GM11168 (cell line): ENCODE results near the gene PTPRC.

Experiments used
- in situ Hi-C: fragments of 300-500 bp; cut with MboI; formaldehyde crosslinking; loops from one replicate; pipeline ENCODE4 v1.12.0; 2022; ENCODE audit warnings: low sequenced_read_pairs; ENCODE audit not compliant: unreplicated experiment

Gene PTPRC

DNA sequence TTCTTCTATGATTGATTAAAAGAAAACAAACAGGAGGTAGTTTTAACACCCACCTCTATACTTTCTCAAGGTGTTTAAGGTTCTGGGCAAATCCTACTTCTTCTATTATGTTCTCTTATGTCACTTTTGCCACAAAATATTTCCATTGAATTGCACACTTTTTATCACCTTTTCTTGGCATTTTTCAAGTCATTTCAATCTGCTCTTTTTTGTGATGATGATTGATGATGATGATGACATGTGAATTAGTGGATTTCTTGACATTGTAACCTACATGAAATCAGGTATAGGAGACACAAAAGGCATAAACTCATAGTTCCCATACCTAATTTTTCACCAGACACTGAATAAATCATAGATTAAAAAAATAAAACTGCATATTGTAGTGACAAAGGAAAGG, 4.1 kb downstream of the PTPRC start:
- in situ Hi-C loops = no loop called here

DNA sequence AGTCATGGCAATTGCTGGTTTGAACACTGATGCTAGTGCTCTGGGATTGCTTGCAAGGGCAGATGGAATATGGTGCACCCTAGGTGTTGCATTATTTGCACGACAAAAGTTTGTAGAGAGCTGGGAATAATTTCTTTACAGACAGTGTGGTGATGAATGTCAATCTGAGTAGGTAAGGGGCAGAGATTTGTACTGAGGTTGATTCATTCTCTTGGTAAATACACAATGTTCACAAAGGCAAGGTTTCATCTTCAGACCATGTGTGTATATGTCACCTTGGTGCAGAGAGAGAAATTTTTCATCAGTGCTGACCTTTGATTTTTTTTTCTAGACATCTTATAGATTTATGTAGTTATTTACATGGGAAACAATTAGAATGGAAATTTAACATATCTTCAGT, 5.0 kb downstream of the PTPRC start:
- in situ Hi-C loops = no loop called here

DNA sequence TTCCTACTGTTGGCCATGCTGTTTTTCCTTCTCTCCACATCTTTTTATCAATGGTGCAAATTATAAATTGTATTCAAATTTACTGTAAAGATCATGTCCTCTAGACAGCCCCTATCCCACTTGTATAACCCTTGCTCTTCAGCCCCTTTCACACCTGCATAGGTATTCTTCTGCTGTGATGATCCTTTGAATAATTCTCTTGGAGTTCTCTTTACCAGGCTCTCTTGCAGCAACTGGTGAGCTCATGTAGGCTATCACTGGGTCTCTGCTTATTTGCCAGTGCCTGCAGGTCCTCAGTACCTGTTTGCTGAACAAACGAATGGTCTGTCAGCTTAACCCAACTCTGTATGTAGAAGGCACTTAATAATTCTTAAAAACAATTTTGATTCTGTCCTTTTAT, 8.2 kb downstream of the PTPRC start:
- in situ Hi-C loops = no loop called here

DNA sequence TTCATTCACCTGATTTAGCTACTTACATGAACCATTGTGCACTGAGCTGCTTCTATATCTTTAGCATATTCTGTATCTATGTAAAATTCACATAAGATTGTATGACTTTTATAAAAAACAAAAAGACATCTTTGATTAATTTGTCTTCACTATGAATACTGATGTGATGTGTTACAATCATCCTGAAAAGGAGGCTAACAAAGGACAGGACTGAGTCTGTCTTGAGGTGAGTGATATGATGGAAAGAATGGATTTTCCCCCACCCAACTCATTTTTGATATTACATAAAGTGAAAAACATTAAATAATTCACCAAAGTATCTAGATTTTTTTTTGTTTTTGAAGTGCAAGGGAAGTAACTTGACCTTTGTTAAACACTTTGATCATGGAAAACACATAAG, 9.8 kb downstream of the PTPRC start:
- in situ Hi-C loops = no loop called here

DNA sequence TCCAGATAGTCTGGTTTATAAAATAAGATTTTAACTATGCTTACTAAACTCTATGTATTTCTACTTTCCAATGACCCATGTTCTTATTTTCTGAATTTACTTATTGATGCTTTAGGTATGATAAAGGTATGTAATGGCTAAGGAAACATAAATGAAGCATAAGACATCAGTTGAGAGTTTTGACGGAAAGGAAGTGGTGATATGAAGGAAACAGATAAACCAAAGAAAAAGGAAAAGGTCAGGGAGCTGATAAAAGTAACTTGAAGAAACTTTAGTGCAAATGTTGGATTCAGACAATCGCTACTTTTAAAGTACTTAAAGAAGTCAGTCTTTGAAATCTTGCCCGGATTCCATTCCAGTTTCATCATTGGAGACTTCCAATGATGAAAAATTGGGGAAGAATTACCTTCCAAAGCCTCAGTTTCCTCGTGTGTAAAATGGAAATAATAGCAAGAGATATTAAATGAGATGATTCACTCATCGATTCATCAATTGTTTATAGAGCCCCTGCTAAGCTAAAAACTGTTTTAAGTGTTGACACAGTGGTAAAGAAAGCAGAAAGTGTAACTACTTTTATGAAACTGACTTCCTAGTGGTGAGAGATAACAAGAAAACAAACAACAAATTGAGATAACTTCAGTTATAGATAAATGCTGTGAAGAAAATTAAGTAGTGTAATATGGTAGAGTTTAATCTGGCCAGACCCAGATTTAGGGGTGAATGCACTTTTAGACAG, 10.6 kb downstream of the PTPRC start:
- in situ Hi-C loops = no loop called here

DNA sequence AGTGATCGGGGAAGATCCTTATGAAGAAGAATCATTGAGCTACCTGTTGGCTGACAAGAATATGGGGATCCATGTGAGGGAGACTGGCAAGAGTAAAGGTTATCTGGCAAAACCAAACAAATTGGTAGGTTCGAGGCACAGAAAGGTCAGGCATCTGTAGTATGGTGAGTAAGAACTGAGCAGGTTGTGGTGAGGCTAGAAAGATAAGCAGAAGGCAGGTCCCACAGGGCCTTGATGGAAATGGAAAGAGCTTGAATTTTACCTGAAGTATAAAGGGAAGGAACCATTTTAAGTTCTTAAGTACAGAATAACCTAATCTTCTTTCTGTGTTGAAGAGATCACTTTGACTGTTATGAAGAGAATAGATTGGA, 11.1 kb downstream of the PTPRC start:
- in situ Hi-C loops = no loop called here

DNA sequence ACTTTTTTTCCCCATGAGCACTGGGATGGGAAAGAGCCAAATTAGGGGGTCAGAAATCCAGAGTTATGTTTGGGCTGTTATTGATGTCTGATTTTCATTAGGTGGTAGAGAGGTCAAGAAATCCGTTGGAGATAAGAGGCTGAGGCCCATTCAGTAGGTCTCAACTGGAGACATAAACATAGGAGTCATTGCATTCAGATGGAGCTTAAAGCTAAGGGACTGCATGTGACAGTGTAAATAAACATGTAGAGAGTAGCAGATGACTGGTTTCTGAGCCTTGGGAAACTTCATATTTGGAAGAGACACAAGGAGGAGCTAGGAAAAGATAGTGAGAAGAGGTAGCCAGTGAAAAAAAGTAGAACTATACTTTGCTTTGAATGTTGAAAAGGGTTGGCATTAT, 11.7 kb downstream of the PTPRC start:
- in situ Hi-C loops = no loop called here

DNA sequence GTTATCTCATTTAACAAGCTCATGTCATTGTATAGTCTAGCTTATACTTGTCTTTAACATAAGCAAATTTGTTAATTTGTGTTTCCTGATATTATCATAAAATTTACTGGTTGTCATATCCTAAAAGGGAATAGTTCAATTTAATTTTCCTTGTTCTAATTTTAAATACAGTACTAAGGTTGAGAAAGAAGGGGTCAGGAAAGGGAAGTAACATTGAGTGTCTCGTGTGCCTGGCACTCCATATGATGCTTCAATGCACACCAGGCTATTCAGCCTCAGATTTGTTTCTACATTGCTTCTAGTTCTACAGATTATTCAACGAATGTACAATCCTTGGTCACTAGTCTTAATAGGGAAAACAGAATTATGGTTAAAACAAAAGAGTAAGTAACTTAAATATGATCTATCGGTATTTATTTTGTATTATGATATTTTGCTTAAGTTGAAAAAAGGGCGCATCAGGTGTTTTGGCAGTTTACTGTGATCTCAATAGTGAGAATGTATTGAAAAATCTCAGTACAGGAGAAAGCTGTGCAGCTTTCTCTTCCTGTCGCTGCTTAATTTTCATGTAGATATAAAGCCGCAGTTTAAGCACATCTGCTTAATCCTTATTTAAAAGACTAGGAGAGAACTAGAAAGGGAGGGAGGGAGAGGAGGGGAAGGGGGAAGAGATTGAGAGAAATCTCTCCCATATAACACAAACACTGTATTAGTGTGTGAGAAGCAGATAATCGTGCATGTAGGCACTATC, 13.0 kb downstream of the PTPRC start:
- in situ Hi-C loops = no loop called here

DNA sequence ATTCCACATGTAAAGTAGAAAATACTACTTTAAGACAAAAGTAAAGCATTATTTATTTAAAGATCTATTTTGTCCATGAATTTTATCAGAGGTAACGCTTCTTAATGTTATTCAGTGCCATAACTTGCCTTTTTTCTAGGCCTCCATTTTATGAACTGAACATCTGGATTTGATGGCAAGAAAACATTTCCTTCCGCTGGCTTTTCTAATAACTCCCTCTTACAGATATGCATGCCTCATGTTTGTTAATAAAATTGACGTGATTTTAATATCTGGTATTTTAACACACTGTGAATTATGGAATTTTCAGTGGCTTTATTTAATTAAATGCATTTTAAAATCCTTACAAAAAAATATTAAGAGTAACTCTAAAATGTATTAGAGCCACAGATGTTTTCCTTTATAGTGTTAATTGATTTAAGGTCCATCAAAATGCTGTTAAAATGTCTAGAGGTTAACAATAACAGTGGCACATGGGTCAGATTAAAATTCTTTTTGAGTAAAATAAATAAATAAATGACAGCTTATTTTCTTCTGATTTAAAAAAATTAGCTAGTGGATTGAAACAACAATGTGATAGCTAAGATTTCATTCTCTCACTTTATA, 15.1 kb downstream of the PTPRC start:
- in situ Hi-C loops = no loop called here

DNA sequence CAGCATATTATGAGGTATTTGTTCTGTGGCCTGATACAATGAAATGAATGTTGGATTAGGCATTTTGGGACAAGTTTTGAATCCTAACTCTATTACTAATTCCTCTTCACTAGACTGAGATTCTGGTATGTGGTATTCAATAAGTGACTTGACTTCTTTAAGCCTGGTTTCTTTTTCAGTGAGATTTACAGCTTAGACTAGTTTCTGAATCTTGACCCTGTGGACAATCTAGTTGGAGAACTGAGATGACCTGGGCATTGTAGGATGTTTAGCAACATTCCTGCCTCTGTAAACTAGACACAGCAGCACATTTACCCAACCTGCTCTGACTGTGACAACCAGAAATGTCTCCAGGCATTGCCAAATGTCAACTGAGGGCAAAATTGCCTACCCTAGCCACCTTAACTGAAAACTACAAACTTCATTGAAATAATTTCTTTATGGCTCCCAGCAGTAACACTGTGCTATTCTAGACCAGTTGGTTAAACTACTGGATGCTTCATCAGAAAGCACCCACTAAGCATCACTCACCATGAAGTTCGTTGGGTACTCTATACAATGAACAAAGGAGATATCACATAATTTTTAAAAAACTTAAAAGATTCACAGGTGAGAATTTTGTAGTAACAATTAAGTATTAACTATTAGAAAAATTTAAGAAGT, 16.8 kb downstream of the PTPRC start:
- in situ Hi-C loops = no loop called here

DNA sequence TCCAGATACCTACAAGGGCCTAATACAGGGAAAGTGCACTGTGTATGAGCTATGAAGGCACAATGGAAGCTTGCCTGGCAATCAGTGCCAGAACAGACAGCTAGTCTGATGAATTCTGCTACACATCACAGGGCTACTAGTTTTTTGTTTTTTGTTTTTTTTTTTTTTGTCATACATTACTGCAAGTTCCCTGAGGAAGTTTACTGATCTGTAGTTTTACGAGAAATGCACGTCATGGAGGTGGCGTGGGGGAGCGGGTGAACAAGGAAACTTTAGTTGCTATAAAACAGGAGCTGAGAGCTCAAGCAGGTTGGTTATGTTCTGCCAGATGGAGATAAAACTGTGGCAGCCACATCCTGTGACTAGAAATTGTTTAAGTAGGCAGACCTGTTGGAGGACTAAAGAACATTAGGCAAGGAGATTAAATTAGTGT, 17.7 kb downstream of the PTPRC start:
- in situ Hi-C loops = no loop called here

DNA sequence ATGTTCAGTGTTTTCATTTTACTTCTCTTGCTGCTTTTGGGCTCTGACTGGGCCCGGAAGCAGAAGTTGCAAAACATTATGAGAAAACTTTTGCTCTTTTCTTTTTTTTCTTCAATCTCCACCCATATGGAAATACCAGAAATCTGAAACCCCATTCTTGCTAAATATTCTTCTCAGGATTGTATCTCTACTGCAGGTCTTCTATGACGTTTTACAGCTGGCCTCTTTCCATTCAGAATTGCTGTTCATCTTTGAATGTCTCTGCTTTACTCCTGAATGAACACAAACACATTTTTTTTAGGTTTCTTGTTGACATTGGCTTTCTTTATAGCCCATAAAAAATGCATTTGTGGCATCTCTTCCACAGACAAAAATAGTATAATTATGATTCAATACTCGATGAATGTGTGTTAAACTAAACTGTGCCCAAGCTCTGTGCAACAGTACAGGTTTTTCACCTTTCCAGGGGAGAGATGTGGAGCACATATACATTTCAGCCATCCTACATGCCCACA, 18.8 kb downstream of the PTPRC start:
- in situ Hi-C loops = no loop called here

DNA sequence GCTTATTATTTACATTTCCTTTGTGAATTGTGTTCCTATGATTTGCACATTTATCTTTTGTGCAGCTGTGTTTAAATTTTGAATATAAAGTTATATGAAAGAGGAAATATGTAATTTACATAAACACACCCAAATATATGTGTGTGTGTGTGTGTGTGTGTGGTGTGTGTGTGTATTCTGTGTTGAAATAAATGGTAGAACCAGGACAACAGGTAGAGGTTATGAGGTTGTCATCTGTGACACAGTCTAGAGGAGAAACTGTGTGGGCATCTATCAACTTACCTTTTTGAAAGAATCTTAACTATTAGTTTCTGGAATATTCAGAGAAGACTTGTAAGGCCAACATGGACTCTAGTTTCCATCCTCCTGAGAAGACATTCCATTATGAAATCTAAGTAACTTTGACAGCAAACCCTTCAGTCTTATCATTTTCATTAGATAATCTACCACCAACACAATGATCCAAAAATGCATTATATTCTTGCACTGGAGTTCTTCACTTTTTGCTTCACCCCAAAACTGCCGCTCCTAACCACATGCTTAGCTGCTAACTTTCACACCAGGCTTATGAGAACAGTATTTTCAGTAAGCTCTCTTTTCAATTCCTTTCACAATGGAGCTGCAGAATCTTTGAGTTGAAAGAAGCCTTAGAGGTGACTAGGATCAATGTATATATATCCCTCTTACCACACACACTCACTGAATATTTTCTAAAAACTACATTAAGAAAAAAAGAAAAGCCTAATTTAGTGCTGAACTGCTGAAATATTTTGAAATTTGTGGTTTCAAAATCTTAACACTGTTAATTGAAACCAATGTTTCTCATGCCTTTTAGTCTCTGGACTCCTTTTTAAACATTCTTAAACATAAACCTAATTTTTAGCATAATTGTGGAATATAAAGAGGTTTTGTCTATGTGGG, 21.8 kb downstream of the PTPRC start:
- in situ Hi-C loops = no loop called here

DNA sequence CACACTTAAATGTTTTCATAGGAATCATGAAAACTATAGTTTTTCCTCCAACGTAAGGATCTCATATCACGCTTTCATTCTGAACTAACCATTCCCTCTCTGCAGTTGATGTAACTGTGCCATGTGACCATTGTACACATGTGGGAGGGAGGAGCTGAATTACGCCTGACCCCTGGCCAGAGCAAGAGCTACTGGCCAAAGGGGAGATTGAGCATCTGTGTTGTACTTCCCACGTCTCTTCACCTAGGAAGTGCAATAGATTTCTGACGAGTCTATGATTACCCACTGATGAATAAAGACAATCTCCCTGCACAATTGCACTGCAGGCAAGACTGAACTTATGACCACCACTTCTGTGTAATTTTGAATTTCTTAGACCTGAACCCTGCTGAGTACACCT, 24.0 kb downstream of the PTPRC start:
- in situ Hi-C loops = no loop called here

DNA sequence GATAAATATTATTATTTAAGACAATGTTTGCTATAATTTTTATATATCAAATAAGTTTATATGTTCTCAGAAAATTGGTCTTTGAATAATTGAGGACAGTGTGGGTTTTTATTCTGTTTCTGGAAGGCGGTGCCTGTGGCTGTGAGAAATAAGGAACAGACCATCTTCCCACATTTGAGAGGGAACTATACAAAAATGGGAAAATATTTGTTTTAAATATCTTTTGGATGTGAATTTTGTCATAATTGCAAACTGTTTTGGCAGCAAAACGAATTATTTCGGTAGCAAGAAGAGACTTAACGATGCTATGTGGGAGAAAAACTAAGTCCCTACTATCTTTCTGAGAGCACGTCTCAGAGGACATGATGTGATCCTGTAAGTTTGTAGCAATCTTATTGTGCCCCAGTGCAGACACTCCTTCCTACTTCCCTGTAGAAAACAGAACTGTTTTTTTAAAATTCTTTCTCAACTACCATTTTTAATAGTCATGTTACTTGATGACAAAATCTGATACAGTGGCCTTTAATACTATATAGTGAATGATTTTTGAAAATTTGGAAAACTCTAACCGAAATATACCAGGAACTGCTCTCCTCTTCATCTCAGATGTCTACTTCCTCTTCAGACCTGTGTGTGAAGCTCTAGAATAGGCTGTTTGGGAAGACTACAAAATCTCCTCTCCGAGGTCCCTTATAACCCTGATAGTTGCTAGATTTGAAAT, 25.4 kb downstream of the PTPRC start:
- in situ Hi-C loops = no loop called here

DNA sequence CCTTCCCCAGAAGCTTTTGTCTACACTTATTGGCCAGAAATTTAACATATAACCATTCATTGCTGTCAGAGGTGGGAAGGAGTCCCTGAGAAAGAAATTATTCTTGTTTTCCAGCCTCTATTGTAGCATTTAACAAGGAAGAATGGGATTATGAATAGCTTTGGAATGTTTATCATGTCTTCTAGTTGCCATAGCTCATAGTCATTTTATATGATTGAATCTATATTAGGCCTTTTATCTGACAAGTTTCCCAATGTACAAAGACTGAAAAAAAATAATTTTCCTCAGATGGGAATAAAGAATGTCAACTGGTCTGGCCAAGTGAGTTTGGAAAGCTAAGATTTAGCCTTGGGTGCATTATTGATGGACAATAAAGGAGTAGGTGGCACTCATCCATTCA, 28.3 kb downstream of the PTPRC start:
- in situ Hi-C loops = no loop called here

DNA sequence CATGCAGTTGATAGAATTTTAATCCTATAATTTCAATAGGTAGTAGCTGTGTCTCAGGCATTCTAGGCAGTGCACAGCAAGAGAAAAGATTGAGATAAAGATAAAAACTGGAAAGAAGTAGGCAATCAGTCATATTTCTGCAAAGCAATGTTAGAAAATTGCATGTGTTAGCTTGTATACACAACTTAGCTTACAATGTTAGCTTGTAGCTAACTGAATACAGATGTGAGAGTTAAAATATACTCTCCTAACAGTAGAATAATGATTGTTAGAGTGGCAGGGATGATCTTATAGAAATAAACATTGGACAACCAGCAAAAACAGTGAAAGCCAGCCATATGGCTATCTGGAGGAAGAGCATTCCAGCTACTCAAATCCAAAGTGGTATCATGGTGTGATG, 29.0 kb downstream of the PTPRC start:
- in situ Hi-C loops = no loop called here

DNA sequence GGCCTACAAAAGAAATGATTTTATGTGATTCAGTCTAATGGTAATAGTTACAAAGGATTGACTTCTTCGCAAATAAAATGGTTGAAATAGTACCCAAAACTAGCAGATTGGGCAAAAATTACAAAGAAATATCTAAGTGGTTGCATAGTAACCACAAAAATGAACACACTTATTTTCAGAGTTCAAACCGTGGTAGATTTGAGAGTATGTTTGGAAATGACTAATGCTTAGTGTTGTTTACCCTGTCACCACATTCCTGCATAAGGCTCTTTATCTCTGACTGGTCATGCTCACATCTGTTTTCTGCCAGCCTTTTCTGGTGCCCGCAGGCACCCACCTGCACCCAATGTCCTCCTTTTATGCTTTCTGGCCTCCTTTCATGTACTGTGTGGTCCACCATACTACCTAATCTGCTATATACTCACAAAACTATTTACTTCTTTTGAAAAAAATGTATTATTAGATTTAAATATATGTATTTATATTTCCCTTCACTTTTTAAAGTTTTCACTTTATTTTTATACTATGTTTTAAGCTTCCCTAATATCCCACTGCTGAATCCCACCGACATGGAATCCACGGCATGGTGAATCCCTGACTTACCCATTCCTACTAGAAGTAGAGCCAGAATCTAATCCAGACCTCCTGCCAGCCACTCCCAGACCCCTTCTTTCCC, 30.3 kb downstream of the PTPRC start:
- in situ Hi-C loops = no loop called here

DNA sequence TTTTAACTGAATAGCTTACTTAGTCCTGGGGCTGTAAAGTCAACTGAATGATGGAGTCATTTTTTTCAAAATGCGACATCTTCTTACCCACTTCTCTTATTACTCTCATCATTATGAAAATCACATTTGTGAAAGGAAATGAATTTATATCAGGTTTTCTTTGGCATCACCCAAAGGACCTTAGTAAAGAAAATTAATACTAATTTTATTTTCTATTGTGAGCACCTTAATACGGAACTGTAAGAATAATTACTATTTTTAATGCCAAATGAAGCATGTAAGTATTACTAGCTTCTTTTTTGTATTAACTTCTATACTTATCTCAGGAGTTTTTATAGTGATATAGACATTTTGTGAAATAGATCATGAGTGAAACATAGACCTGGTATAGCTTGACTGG, 30.9 kb downstream of the PTPRC start:
- in situ Hi-C loops = no loop called here
